GM19099 (cell line): Measurements from ENCODE around the gene BAX.

Experiments used
- POLR2A ChIP-seq: IDR thresholded peaks from 3 replicates; pipeline ENCODE4 v1.6.1; 2011; ENCODE audit warnings: low read depth; ENCODE audit not compliant: insufficient read length; ENCODE audit errors: extremely low read depth

The BAX gene

DNA sequence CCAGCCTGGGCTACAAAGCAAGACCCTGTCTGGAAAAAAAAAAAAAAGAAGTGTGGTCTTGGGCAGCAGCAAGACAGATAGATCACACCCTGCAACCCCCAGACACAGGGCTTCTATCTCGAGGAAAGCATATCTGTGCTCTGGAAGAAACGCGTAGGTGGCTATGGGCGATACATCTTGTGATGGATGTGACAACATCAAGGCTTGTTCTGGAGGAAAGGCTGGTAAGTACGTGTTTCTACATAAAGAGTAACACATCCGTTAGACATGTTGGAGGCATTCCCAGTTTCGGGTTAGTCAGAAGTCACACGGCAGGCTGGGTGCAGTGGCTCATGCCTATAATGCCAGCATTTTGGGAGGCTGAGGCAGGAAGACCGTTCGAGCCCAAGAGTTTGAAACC lies 27.8 kb upstream of the BAX start:
- TF ChIP-seq POLR2A, result no peak

- TF ChIP-seq POLR2A, result no peak
Observed at GRCh38 chr19:48928164-48929025, 26.3 kb upstream of the BAX start.

DNA sequence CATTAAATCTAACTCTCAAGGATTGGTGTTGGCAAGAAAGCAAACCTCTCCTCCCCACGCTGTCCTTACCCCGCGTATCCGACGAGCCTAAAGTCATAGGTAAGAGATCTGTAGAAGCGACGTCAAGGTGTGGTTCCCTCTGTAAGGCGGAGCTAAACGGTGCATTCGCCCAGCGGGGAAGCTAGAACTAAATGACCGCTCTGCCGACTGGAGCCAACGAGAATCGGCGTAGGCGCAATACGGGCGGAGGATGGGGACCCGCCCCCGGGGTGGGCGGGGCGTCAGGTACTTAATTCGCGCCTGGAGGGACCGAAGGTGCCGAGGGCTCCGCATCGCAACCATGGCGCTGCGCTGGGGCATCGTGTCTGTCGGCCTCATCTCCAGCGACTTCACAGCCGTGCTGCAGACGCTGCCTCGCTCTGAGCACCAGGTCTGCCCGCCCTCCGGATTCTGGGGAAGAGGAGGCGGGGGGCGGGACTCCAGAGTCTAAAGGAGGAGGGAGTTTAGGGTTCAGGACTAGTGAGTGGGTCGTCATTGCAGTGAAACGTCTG lies 21.2 kb upstream of the BAX start, which contains the start of gene DHDH:
Gene DHDH (plus strand): TSS at position 318 of the 551 bp plus-strand sequence. CDS start 23 bp downstream, at position 341.
- TF ChIP-seq POLR2A, result no peak

DNA sequence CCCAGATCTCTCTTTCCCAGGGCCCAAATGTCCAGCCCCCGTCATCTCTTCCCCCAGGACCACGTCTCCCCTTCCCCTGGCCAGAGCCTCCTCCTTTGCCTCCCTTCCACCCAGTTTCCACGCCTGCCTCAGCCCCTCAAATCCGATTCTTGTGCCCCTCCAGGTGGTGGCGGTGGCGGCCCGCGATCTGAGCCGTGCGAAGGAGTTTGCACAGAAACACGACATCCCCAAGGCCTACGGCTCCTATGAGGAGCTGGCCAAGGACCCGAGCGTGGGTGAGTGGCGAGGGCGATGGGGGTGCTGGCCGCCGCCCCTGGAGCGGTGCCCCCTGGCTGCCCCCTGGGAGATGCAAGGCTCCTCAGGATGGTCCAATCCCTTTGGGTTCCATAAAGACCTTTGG lies 19.8 kb upstream of the BAX start:
- TF ChIP-seq POLR2A, result no peak

DNA sequence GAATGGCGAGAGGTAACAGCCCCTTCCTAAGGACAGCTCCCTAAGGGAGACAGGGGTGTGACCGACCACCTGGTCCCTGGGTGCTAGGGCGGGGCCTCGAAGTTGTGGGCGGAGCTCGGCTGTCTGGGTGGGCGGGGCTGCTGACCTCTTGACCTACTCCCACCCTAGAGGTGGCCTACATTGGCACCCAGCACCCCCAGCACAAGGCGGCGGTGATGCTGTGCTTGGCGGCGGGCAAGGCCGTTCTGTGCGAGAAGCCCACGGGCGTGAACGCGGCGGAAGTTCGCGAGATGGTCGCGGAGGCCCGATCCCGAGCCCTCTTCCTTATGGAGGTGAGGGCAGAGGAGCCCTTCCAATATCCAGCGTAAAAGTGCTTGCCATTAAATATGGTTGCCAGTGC lies 18.8 kb upstream of the BAX start:
- TF ChIP-seq POLR2A, result no peak

GRCh38 chr19:48938256-48938655 lies 16.4 kb upstream of the BAX start:
- no peak for TF ChIP-seq POLR2A

- no peak for TF ChIP-seq POLR2A
Observed at GRCh38 chr19:48940902-48941301, 13.8 kb upstream of the BAX start.

GRCh38 chr19:48943081-48943480 lies 11.6 kb upstream of the BAX start:
- TF ChIP-seq POLR2A, result no peak

DNA sequence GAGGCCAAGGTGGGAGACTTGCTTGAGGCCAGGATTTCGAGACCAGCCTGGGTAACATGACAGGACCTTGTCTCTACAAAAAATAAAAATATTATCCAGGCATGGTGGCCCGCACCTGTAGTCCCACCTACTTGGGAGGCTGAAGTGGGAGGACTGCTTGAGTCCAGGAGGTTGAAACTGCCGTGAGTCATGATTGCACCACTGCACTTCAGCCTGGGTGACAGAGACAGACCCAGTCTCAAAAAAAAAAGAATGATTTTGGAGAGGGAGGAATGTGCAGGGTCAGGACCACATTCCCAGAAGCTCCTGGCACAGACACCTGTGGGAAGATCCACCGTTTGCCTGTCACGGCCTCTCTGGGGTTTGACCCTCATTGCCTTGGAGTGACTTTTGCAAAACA lies 9.3 kb upstream of the BAX start:
- no peak for TF ChIP-seq POLR2A

GRCh38 chr19:48945817-48946216 lies 8.9 kb upstream of the BAX start:
- TF ChIP-seq POLR2A, result no peak

- TF ChIP-seq POLR2A, result no peak
Observed at GRCh38 chr19:48946463-48947257, 8.0 kb upstream of the BAX start.

- no peak for TF ChIP-seq POLR2A
Observed at GRCh38 chr19:48947258-48947542, 7.5 kb upstream of the BAX start.

DNA sequence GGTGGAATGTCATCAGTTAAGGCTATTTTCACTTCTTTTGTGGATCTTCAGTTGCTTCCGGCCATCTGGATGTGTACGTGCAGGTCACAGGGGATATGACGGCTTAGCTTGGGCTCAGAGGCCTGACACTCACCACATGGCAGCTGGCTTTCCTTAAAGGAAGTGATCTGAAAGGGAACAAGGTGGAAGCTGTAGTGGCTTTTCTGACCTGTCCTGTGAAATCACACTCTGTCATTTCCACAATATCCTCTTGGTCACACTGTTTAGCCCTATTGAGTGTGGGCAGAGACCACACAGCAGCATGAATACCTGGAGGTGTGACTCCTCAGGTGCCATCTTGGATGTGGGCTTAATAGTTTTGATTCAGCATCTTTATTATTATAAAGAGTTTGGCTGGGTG lies 4.5 kb upstream of the BAX start:
- no peak for TF ChIP-seq POLR2A

DNA sequence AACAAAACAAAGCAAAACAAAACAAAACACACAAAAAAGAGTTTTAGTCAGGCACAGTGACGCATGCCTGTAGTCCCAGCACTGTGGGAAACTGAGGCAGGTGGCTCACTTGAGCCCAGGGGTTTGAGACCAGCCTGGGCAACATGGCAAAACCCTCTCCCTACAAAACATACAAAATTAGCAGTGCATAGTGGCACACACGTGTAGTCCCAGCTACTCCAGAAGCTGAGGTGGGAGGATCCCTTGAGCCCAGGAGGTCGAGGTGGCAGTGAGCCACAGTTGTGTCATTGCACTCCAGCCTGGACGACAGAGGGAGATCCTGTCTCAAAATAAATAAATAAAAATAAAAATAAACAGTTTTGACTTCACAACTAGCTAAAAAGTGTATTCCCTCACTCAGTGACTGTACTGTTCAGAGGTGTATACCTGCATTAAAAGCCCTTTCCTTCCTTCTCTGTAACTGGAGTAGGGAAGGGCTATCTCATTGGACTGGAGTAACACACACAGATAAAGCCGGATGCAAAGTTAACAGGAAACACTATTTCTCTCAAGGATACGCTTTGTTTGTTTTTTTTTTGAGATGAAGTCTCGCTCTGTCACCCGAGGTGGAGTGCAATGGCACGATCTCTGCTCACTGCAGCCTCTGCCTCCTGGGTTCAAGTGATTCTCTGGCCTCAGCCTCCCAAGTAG lies 3.7 kb upstream of the BAX start:
- TF ChIP-seq POLR2A, result no peak

GRCh38 chr19:48953141-48953540 lies 1.5 kb upstream of the BAX start:
- no peak for TF ChIP-seq POLR2A

GRCh38 chr19:48953990-48954594 lies 583 bp upstream of the BAX start:
- TF ChIP-seq POLR2A, result no peak
